GM12878 (cell line): ENCODE data around the gene TSSK2. TPM values are rescaled to one million over a fixed set of nuclear protein-coding genes. Genes with fewer than 3 reads are reported as not detected.

Experiments
- ATAC-seq: fragments of 200-7000 bp; cut with Tn5 transposase; 3 replicates; pipeline ENCODE4 v1.9.1; 2020; ENCODE audit warnings: mild to moderate bottlenecking, moderate library complexity
- BruUV-seq: library from RNA; stranded (reverse); fragments of 400-500 nt; replicated peaks from 2 replicates; lab custom pipeline; 2021; lab: Mats Ljungman, UMichigan
- CTCF ChIA-PET: fragments of 300-600 bp; sonication (Branson Sonifier 250); formaldehyde crosslinking; extraction: SDS; loops from one replicate; lab custom pipeline; 2021; ENCODE audit warnings: inconsistent platforms; lab: Yijun Ruan, JAX
- POLR2A ChIA-PET: fragments of 350-600 bp; formaldehyde crosslinking; extraction: SDS; loops from one replicate; lab custom pipeline; 2021; ENCODE audit warnings: inconsistent platforms; lab: Charles Lee
- RAD21 ChIA-PET: fragments of 300-600 bp; sonication (Branson Sonifier 250); formaldehyde crosslinking; loops from one replicate; lab custom pipeline; 2023; ENCODE audit warnings: antibody characterized with exemption; ENCODE audit not compliant: unreplicated experiment; lab: Charles Lee
- SMC1A ChIA-PET: fragments of 300-600 bp; sonication (Branson Sonifier 250); formaldehyde crosslinking; loops from one replicate; lab custom pipeline; 2023; ENCODE audit not compliant: unreplicated experiment, uncharacterized antibody; lab: Charles Lee
- DNase-seq: peaks from one replicate; pipeline ENCODE4 v3.0.0-alpha.2; 2011; ENCODE audit warnings: low read depth, low spot score
- FAIRE-seq: peaks from 3 replicates; lab custom pipeline; 2011; peaks lifted over from hg19 to GRCh38; lab: Jason Lieb, UNC
- H2AFZ ChIP-seq: 2 replicates; pipeline ENCODE4 v1.6.0; 2011; ENCODE audit warnings: low read depth, low read length, control low read depth; ENCODE audit not compliant: control insufficient read depth
- H3K27ac ChIP-seq: 2 replicates; pipeline ENCODE4 v1.5.1; 2011; ENCODE audit warnings: control low read depth; ENCODE audit not compliant: control insufficient read depth, insufficient read depth
- H3K27me3 ChIP-seq, 2 experiments: replicated peaks in 1 of 2; 2 replicates each; pipeline versions ENCODE4 v1.6.0 to v1.6.1; 2011; ENCODE audit warnings: low read length in 1 of 2; ENCODE audit not compliant: control insufficient read depth in 2 of 2, insufficient read depth in 2 of 2
- H3K36me3 ChIP-seq, 2 experiments: 2 replicates each; pipeline ENCODE4 v1.5.1; 2011; ENCODE audit warnings: low read length in 1 of 2; ENCODE audit not compliant: control insufficient read depth in 2 of 2, insufficient read depth in 2 of 2
- H3K4me1 ChIP-seq: 2 replicates; pipeline ENCODE4 v1.6.1; 2011; ENCODE audit warnings: mild to moderate bottlenecking, low read length, moderate library complexity, mixed read lengths; ENCODE audit not compliant: control insufficient read depth, insufficient read depth
- H3K4me2 ChIP-seq: 2 replicates; pipeline ENCODE4 v1.6.0; 2011; ENCODE audit warnings: control low read depth; ENCODE audit not compliant: control insufficient read depth, insufficient read depth
- H3K4me3 ChIP-seq: fragments of 200-600 bp; sonication (generic); 2 replicates; pipeline ENCODE4 v1.5.1; 2016
- H3K79me2 ChIP-seq: 2 replicates; pipeline ENCODE4 v1.6.0; 2011; ENCODE audit warnings: low read length; ENCODE audit not compliant: control insufficient read depth, insufficient read depth
- H3K9ac ChIP-seq: 2 replicates; pipeline ENCODE4 v1.8.0; 2011; ENCODE audit warnings: low read length, control low read depth, mixed read lengths; ENCODE audit not compliant: control insufficient read depth, insufficient read depth
- H3K9me3 ChIP-seq: replicated peaks from 3 replicates; pipeline ENCODE4 v1.5.1; 2011; ENCODE audit warnings: mild to moderate bottlenecking, low read length; ENCODE audit not compliant: control insufficient read depth, insufficient read depth
- H4K20me1 ChIP-seq: 2 replicates; pipeline ENCODE4 v1.6.0; 2011; ENCODE audit not compliant: control insufficient read depth, insufficient read depth
- BRCA1 ChIP-seq: IDR thresholded peaks from 2 replicates; pipeline ENCODE4 v1.6.1; 2011; ENCODE audit warnings: low read depth, low read length, improper control_type of control experiment
- CBFB ChIP-seq: IDR thresholded peaks from 2 replicates; pipeline ENCODE4 v1.6.1; 2016; ENCODE audit warnings: antibody characterized with exemption, low read depth
- CTCF ChIP-seq, 3 experiments: IDR thresholded peaks in 2 of 3; conservative IDR thresholded peaks in 1 of 3; 2 replicates each; pipeline ENCODE4 v1.5.1; 2011; ENCODE audit warnings: low read depth in 3 of 3, low read length in 3 of 3, mild to moderate bottlenecking in 3 of 3, control low read depth in 2 of 3, moderate library complexity in 2 of 3, inconsistent platforms in 1 of 3, mixed read lengths in 1 of 3; ENCODE audit not compliant: control insufficient read depth in 2 of 3, insufficient read depth in 1 of 3; ENCODE audit errors: extremely low read depth in 1 of 3
- FOXM1 ChIP-seq: IDR thresholded peaks from 2 replicates; pipeline ENCODE4 v1.6.1; 2012; ENCODE audit warnings: low read depth, mild to moderate bottlenecking, inconsistent platforms, low read length, moderate library complexity
- IRF5 ChIP-seq: fragments of 450-650 bp; IDR thresholded peaks from 2 replicates; pipeline ENCODE4 v1.6.1; 2017; ENCODE audit warnings: borderline replicate concordance
- NFXL1 ChIP-seq: fragments of 450-650 bp; IDR thresholded peaks from 2 replicates; pipeline ENCODE4 v1.6.1; 2017; ENCODE audit warnings: antibody characterized with exemption, mild to moderate bottlenecking, borderline replicate concordance
- PML ChIP-seq: IDR thresholded peaks from 2 replicates; pipeline ENCODE4 v1.6.1; 2012; ENCODE audit warnings: low read length, inconsistent platforms
- SMC3 ChIP-seq: IDR thresholded peaks from 2 replicates; pipeline ENCODE4 v1.6.1; 2011; ENCODE audit warnings: low read length, improper control_type of control experiment, borderline replicate concordance
- SPI1 ChIP-seq: IDR thresholded peaks from 2 replicates; pipeline ENCODE4 v1.6.1; 2011; ENCODE audit warnings: low read depth, mild to moderate bottlenecking, low read length, moderate library complexity, borderline replicate concordance; ENCODE audit not compliant: insufficient read depth
- ZNF384 ChIP-seq: IDR thresholded peaks from 2 replicates; pipeline ENCODE4 v1.6.1; 2012; ENCODE audit warnings: low read depth, mild to moderate bottlenecking, low read length, improper control_type of control experiment, borderline replicate concordance
- WGBS: methylation state at CpG from one replicate; pipeline ENCODE4 v1.1.6; 2016; ENCODE audit warnings: low lambda C conversion rate; ENCODE audit not compliant: insufficient replicate concordance, insufficient coverage; ENCODE audit errors: missing lambda C conversion rate; 5-methylcytosine and 5-hydroxymethylcytosine counted together
- in situ Hi-C: fragments of 300-500 bp; cut with MboI; formaldehyde crosslinking; loops from 9 replicates; pipeline ENCODE4 v1.14.3; 2018; ENCODE audit warnings: mixed read lengths
- intact Hi-C: fragments of 100-400 bp; cut with micrococcal nuclease; formaldehyde crosslinking; loops from one replicate; pipeline ENCODE4 v1.14.2; 2022; ENCODE audit not compliant: unreplicated experiment
- polyA plus RNA-seq, 11 experiments: library from polyadenylated mRNA; depleted of rRNA in 4 of 11; unstranded in 6 of 11; stranded (reverse) in 5 of 11; fragments of >200 nt; fragmentation: Nextera tagmentation in 4 of 11; fragmentation: Illumina TruSeq in 1 of 11; extraction: Ambion mirVana in 4 of 11; extraction: Trizol in 1 of 11; gene quantifications; 1 replicate in 1 of 11; 2 replicates in 10 of 11; pipeline versions ENCODE4 v1.2.1 to v1.2.3, GENCODE V29; 2011 to 2016; ENCODE audit warnings: inconsistent platforms in 2 of 11, missing spikeins in 2 of 11, low read depth in 1 of 11
- total RNA-seq, 4 experiments: library from RNA; depleted of rRNA in 3 of 4; stranded (reverse); fragments of >200 nt in 3 of 4; fragmentation: Illumina TruSeq in 1 of 4; extraction: Trizol in 1 of 4; gene quantifications; 2 replicates each; pipeline versions ENCODE4 v1.2.1 to v1.2.3, GENCODE V29; 2013 to 2021

TSSK2 gene
- total and polyA plus RNA-seq, 10 of the 15 experiments (the other 5 are each of a cell fraction or from before 2014, with no cell fraction given) = 0.03 to 0.17 TPM; not detected in 8

- Histone ChIP-seq H3K27ac (no peak overlapping the region), H4K20me1 (peaks cover 6% of the 10 kb centered on the region), H3K36me3 (peaks cover 0 to 3% of the 10 kb centered on the region in 2 experiments; a peak in 2 of 4 replicates), H3K4me1 (peaks cover 24% of the 10 kb centered on the region), H3K4me2 (no peak overlapping the region), H3K9me3 (no peaks in the 10 kb centered on the region), H3K9ac (no peak overlapping the region), H3K27me3 (no peaks in the 10 kb centered on the region), H3K79me2 (peaks cover 77% of the 10 kb centered on the region), H2AFZ (no peak overlapping the region), H3K4me3 (no peak overlapping the region)
- no peak for DNase-seq
- ATAC-seq = peak; percentile 75
- in situ Hi-C loops (no loop called here), intact Hi-C loops (no loop called here)
- peak; percentile 18 for FAIRE-seq
- POLR2A ChIA-PET = no interaction called here
- WGBS = 45% methylated on average over 4 of the region's 4 CpGs
- TF ChIP-seq FOXM1 (no peak), CTCF (IDR thresholded peaks at IDR 0.05 in 2 of 3, conservative IDR thresholded peaks at IDR 0.05 in 1 of 3; ENCODE audit: control insufficient read depth in 2 of 3, extremely low read depth in 1 of 3, insufficient read depth in 1 of 3, low read depth in 3 of 3, low read length in 3 of 3) (peak; percentile 36 to 50 (median 46); a peak in 5 of 6 replicates), SMC3 (peak; percentile 20; the same call in 1 of the 2 replicates)
- SMC1A ChIA-PET = interaction anchor here (0.7 to 1.5 kb wide), 5 partner anchors 11 to 66 kb away, joined by 3 to 5 read pairs (median 4); partner anchors contain the start of gene ESS2
- CTCF ChIA-PET = interaction anchor here (0.6 to 2.8 kb wide), 12 partner anchors 9 to 362 kb away, joined by 3 to 19 read pairs (median 4); partner anchors contain the start of genes ESS2 and SLC25A1
- BruUV-seq = no TSS peak
- RAD21 ChIA-PET = interaction anchor here (1.0 to 2.1 kb wide), 4 partner anchors 29 to 364 kb away, joined by 3 to 8 read pairs (median 4); partner anchors contain the start of genes CDC45 and ESS2
These were observed 15.5 kb upstream of the TSSK2 start for GRCh38 chr22:19115628-19116027.

- no TSS peak for BruUV-seq
- H4K20me1 ChIP-seq = peaks cover 6% of the 10 kb centered on the region
- WGBS = 85% methylated on average over 9 of the region's 9 CpGs
- H3K36me3 ChIP-seq = peaks cover 0 to 3% of the 10 kb centered on the region in 2 experiments; a peak in 2 of 4 replicates
- SMC1A ChIA-PET = interaction anchor here (0.8 to 2.2 kb wide), 4 partner anchors 10 to 31 kb away, joined by 3 to 14 read pairs (median 7); partner anchors contain the start of gene ESS2
- no peak overlapping the region for H2AFZ ChIP-seq
- CTCF ChIA-PET = interaction anchor here (2.4 to 2.8 kb wide), 3 partner anchors 20 to 62 kb away, joined by 6 to 19 read pairs (median 11); partner anchors contain the start of genes ESS2 and SLC25A1
- no peak overlapping the region for H3K27ac ChIP-seq
- in situ Hi-C loops = no loop called here
- DNase-seq (no peak), FAIRE-seq (no peak), ATAC-seq (no peak)
- intact Hi-C loops = no loop called here
- RAD21 ChIA-PET = interaction anchor here (1.9 to 2.2 kb wide), 2 partner anchors 31 to 183 kb away, joined by 5 to 14 read pairs; no protein-coding TSS in a partner anchor
- no peaks in the 10 kb centered on the region for H3K27me3 ChIP-seq
- peaks cover 27% of the 10 kb centered on the region for H3K4me1 ChIP-seq
- no peak overlapping the region for H3K4me3 ChIP-seq
- H3K79me2 ChIP-seq = peaks cover 82% of the 10 kb centered on the region
- H3K9ac ChIP-seq = no peak overlapping the region
- H3K4me2 ChIP-seq = peak overlapping the region; percentile 59
- no peaks in the 10 kb centered on the region for H3K9me3 ChIP-seq
- POLR2A ChIA-PET = no interaction called here
- TF ChIP-seq IRF5 = no peak
- no peak for TF ChIP-seq SMC3
- no peak for TF ChIP-seq CBFB
- TF ChIP-seq BRCA1 = no peak
- TF ChIP-seq NFXL1 = no peak
- no peak for TF ChIP-seq ZNF384
- TF ChIP-seq SPI1 = no peak
- TF ChIP-seq PML = no peak
These were observed 14.0 kb upstream of the TSSK2 start for GRCh38 chr22:19117111-19117512.
